Progenitor cell of endocrine pancreas (in vitro differentiated cells): Measurements from ENCODE around the gene SUGP2. TPM values are rescaled to one million over a fixed set of nuclear protein-coding genes. Genes with fewer than 3 reads are reported as not detected.

ENCODE experiments used
- DNase-seq: peaks from one replicate; pipeline ENCODE4 v3.0.0; 2021; ENCODE audit warnings: low spot score; ENCODE audit not compliant: unreplicated experiment
- H3K27ac Mint-ChIP-seq: 2 replicates; pipeline ENCODE4 v1.8.0; 2021; ENCODE audit warnings: mild to moderate bottlenecking, moderate library complexity, mixed read lengths
- H3K27me3 Mint-ChIP-seq: 2 replicates; pipeline ENCODE4 v1.8.0; 2021; ENCODE audit warnings: mixed read lengths
- H3K36me3 Mint-ChIP-seq: 2 replicates; pipeline ENCODE4 v1.8.0; 2022; ENCODE audit warnings: mixed read lengths; ENCODE audit not compliant: insufficient read depth
- H3K4me1 Mint-ChIP-seq: 2 replicates; pipeline ENCODE4 v1.8.0; 2021; ENCODE audit warnings: low read depth, mixed read lengths
- H3K4me3 Mint-ChIP-seq: 2 replicates; pipeline ENCODE4 v1.8.0; 2021; ENCODE audit warnings: low read depth, mild to moderate bottlenecking, moderate library complexity, mixed read lengths
- H3K9me3 Mint-ChIP-seq: 2 replicates; pipeline ENCODE4 v1.8.0; 2021; ENCODE audit warnings: low read depth, mixed read lengths
- total RNA-seq: library from RNA; stranded (reverse); gene quantifications from 2 replicates; pipeline ENCODE4 v1.2.1, GENCODE V29; 2021
- TF ChIP-seq, protein P1 (sequence below): fragments of 200-600 bp; sonication (generic); IDR thresholded peaks from one replicate; pipeline ENCODE4 v1.5.0; 2021; ENCODE audit warnings: antibody characterized with exemption, mild to moderate bottlenecking; ENCODE audit not compliant: unreplicated experiment

The SUGP2 gene
- total RNA-seq, 1 donor from 2014 or later: 153 TPM

DNA sequence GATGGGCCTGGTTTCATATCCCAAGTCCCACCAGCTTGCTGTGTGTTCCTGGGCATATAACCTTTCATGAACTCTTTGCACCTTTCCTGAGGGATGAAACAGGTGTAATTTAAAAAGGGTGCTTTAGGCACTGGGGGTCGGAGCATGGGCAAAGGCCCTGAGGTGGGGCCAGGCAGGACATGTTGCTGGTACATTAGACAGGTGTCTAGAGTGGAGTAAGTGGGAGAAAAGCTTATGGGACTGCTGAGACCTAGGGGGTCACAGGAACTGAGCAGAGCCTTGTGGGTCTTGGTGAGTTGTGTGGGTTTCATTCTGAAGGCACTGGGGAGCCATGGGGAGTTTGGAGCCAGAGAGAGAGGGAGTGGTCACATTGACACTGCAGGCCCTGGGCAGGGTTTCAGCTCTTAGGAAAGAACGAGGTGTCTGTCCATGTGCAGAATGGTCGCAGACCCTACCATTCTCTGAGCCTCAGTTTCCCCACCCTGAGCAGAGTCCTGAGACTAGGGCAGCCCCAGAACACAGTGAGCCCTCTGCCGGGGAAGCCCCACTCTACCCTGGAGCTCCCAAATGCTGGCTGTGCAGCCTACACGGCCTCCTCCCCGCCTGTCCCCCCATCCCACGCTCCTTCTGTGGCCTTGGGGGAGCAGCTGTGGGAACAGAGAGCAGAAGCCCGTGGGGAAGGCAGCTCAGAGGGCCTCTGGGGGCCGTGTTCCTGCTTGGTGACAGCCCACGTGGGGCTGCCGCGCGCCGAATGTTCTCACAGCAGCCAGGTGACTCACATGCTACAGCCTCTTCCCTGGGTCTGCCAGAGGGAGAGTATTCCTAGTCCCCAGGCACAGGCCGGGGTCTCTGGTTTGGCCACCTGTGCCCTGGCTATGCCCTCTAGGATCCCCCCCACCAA lies 85.0 kb downstream of the SUGP2 start:
- Mint-ChIP-seq H3K27me3 (no peaks in the 10 kb centered on the region), H3K4me3 (no peak overlapping the region), H3K4me1 (no peaks in the 10 kb centered on the region), H3K9me3 (no peaks in the 10 kb centered on the region), H3K36me3 (peaks cover 3% of the 10 kb centered on the region), H3K27ac (no peak overlapping the region)
- no peak for DNase-seq
- TF ChIP-seq, protein P1, sequence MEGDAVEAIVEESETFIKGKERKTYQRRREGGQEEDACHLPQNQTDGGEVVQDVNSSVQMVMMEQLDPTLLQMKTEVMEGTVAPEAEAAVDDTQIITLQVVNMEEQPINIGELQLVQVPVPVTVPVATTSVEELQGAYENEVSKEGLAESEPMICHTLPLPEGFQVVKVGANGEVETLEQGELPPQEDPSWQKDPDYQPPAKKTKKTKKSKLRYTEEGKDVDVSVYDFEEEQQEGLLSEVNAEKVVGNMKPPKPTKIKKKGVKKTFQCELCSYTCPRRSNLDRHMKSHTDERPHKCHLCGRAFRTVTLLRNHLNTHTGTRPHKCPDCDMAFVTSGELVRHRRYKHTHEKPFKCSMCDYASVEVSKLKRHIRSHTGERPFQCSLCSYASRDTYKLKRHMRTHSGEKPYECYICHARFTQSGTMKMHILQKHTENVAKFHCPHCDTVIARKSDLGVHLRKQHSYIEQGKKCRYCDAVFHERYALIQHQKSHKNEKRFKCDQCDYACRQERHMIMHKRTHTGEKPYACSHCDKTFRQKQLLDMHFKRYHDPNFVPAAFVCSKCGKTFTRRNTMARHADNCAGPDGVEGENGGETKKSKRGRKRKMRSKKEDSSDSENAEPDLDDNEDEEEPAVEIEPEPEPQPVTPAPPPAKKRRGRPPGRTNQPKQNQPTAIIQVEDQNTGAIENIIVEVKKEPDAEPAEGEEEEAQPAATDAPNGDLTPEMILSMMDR: no peak

DNA sequence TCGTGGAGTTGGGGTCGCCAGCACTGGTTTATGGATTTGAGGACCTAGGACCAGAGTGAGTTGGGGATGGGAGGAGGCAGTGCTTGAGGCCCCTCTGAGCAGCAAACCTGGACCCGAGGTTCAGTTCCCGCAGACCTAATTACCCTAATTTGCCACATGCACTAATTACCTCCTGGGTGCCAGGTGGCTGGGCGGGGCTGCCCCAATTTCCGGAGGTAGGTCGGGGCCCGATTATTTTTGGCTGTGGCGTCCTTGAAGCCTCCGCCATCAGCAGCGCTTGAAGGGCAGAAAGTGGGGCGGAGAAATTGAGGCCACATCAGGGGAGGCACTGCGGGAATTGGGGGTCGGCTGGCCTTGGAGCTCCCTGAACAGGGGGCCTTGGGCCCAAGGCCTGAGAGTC lies 86.4 kb downstream of the SUGP2 start:
- TF ChIP-seq, protein P1: no peak
- H3K4me3 Mint-ChIP-seq: no peak overlapping the region
- no peaks in the 10 kb centered on the region for H3K9me3 Mint-ChIP-seq
- no peak overlapping the region for H3K27ac Mint-ChIP-seq
- DNase-seq: no peak
- no peaks in the 10 kb centered on the region for H3K4me1 Mint-ChIP-seq
- peaks cover 3% of the 10 kb centered on the region for H3K36me3 Mint-ChIP-seq
- peaks cover 3% of the 10 kb centered on the region for H3K27me3 Mint-ChIP-seq

DNA sequence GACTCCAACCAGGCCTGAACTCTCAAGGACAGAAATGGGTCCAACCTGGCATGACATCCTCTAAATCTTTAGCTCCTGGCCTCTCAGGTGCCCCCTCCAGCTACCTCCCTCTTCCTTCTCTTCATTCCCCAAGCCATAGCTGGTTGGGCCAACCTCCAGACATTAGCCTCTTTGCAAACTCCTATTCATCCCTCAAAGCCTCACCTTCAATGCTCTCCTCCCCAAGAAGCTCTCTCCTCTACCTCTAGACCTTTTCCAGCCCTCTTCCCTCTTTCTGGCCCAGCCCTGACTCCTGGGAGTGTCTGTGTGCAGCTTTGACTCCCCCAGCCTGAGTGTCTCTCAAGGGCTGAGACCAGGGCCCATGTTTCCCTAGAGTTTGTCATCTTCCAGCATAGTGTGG lies 87.0 kb downstream of the SUGP2 start:
- Mint-ChIP-seq H3K36me3 (peaks cover 3% of the 10 kb centered on the region), H3K9me3 (no peaks in the 10 kb centered on the region), H3K27me3 (peaks cover 5% of the 10 kb centered on the region), H3K27ac (no peak overlapping the region), H3K4me1 (no peaks in the 10 kb centered on the region), H3K4me3 (no peak overlapping the region)
- TF ChIP-seq, protein P1: no peak
- DNase-seq: no peak

DNA sequence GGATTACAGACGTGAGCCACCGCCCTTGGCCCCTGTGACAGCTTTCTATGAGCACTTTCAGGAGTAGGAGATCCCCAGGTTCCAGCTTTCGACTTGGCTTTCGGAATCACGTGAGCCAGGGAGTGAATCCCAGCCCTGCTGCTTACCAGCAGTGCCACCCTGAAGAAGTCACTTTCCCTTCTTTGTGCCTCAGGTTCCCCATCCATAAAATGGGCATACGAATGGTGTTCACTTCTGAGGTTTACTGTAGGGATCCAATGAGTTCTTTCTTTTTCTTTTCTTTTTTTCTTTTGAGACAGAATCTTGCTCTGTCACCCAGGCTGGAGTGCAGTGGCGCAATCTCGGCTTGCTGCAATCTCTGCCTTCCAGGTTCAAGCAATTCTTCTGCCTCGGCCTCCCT lies 88.0 kb downstream of the SUGP2 start:
- no peaks in the 10 kb centered on the region for H3K4me1 Mint-ChIP-seq
- H3K4me3 Mint-ChIP-seq: no peak overlapping the region
- H3K36me3 Mint-ChIP-seq: peaks cover 3% of the 10 kb centered on the region
- H3K27me3 Mint-ChIP-seq: peaks cover 5% of the 10 kb centered on the region
- no peak for DNase-seq
- H3K9me3 Mint-ChIP-seq: no peaks in the 10 kb centered on the region
- TF ChIP-seq, protein P1: no peak
- no peak overlapping the region for H3K27ac Mint-ChIP-seq

DNA sequence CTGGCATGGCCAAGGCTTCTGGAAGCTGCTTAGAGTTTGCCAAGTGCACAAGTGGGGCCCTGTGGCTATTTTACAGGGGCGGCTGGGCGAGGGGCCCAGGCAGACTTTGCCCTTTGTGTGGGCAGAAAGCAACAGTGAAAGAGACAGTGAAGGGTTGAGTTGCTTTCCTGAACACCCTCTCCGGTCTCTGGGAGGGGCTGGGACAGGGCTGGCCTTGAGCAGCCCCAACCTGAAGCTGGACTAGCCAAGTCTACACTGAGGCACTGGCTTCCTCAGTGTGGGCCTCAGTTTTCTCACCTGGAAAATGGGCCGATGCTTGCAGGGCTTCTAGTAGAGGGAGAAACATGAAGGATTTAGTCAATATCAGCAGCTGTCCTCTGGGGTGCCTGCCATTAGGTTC lies 89.9 kb downstream of the SUGP2 start:
- TF ChIP-seq, protein P1: no peak
- H3K27me3 Mint-ChIP-seq: peaks cover 5% of the 10 kb centered on the region
- DNase-seq: no peak
- H3K4me3 Mint-ChIP-seq: no peak overlapping the region
- H3K9me3 Mint-ChIP-seq: no peaks in the 10 kb centered on the region
- peaks cover 5% of the 10 kb centered on the region for H3K4me1 Mint-ChIP-seq
- H3K27ac Mint-ChIP-seq: no peak overlapping the region
- H3K36me3 Mint-ChIP-seq: peaks cover 3% of the 10 kb centered on the region
